RCC 7860 (cell line): ENCODE measurements around the gene FSTL3.

Source experiments
- DNase-seq: peaks from one replicate; pipeline ENCODE4 v3.0.0-alpha.2; 2015; ENCODE audit warnings: low spot score
- FAIRE-seq: peaks from 2 replicates; lab custom pipeline; 2012; peaks lifted over from hg19 to GRCh38; lab: Jason Lieb, UNC

Gene FSTL3

GRCh38 chr19:732148-733069 lies 56.2 kb downstream of the FSTL3 start:
- FAIRE-seq (no peak), DNase-seq (no peak)
